Astrocyte (in vitro differentiated cells and primary cell): ENCODE data around the gene ENO2. TPM values are rescaled to one million over a fixed set of nuclear protein-coding genes. Genes with fewer than 3 reads are reported as not detected.

Experiments
- DNase-seq: peaks from one replicate; pipeline ENCODE4 v3.0.0-alpha.2; 2010; ENCODE audit warnings: low read depth
- FAIRE-seq: peaks from 2 replicates; lab custom pipeline; 2011; peaks lifted over from hg19 to GRCh38; lab: Jason Lieb, UNC
- H2AFZ ChIP-seq: 2 replicates; pipeline ENCODE4 v1.6.0; 2012; ENCODE audit warnings: low read depth, low read length, inconsistent platforms
- H3K27ac ChIP-seq: 2 replicates; pipeline ENCODE4 v1.5.1; 2011; ENCODE audit warnings: low read depth, low read length, inconsistent platforms
- H3K27me3 ChIP-seq: 2 replicates; pipeline ENCODE4 v1.6.0; 2011; ENCODE audit warnings: low read length, inconsistent platforms; ENCODE audit not compliant: insufficient read depth
- H3K36me3 ChIP-seq: 2 replicates; pipeline ENCODE4 v1.5.1; 2011; ENCODE audit warnings: low read length, inconsistent platforms; ENCODE audit not compliant: insufficient read depth
- H3K4me1 ChIP-seq: 2 replicates; pipeline ENCODE4 v1.5.1; 2011; ENCODE audit warnings: low read length, inconsistent platforms; ENCODE audit not compliant: insufficient read depth
- H3K4me2 ChIP-seq: 2 replicates; pipeline ENCODE4 v1.6.0; 2012; ENCODE audit warnings: low read length, inconsistent platforms
- H3K4me3 ChIP-seq: 2 replicates; pipeline ENCODE4 v1.5.1; 2011; ENCODE audit warnings: low read depth, mild to moderate bottlenecking, low read length, inconsistent platforms; ENCODE audit not compliant: insufficient read depth
- H3K79me2 ChIP-seq: 2 replicates; pipeline ENCODE4 v1.6.0; 2012; ENCODE audit warnings: mild to moderate bottlenecking, low read length, inconsistent platforms; ENCODE audit not compliant: insufficient read depth
- H3K9ac ChIP-seq: 2 replicates; pipeline ENCODE4 v1.6.0; 2012; ENCODE audit warnings: mild to moderate bottlenecking, low read length, inconsistent platforms
- H3K9me3 ChIP-seq: 2 replicates; pipeline ENCODE4 v1.5.1; 2012; ENCODE audit warnings: low read depth, mild to moderate bottlenecking, low read length, inconsistent platforms; ENCODE audit not compliant: insufficient read depth
- H4K20me1 ChIP-seq: 2 replicates; pipeline ENCODE4 v1.6.0; 2012; ENCODE audit warnings: low read length, inconsistent platforms; ENCODE audit not compliant: insufficient read depth
- H3K27ac Mint-ChIP-seq: one replicate; pipeline ENCODE4 v1.8.0; 2021; ENCODE audit warnings: mild to moderate bottlenecking, mixed read lengths; ENCODE audit not compliant: unreplicated experiment
- H3K27me3 Mint-ChIP-seq: one replicate; pipeline ENCODE4 v1.8.0; 2021; ENCODE audit warnings: low read depth, mixed read lengths; ENCODE audit not compliant: unreplicated experiment
- H3K36me3 Mint-ChIP-seq: one replicate; pipeline ENCODE4 v1.8.0; 2021; ENCODE audit warnings: low read depth, mixed read lengths; ENCODE audit not compliant: unreplicated experiment
- H3K4me1 Mint-ChIP-seq: one replicate; pipeline ENCODE4 v1.8.0; 2021; ENCODE audit warnings: low read depth, mixed read lengths; ENCODE audit not compliant: unreplicated experiment
- H3K4me3 Mint-ChIP-seq: one replicate; pipeline ENCODE4 v1.8.0; 2021; ENCODE audit warnings: mild to moderate bottlenecking, moderate library complexity, mixed read lengths; ENCODE audit not compliant: unreplicated experiment
- H3K9me3 Mint-ChIP-seq: one replicate; pipeline ENCODE4 v1.8.0; 2021; ENCODE audit warnings: mild to moderate bottlenecking, mixed read lengths; ENCODE audit not compliant: unreplicated experiment
- CTCF ChIP-seq: IDR thresholded peaks from 2 replicates; pipeline ENCODE4 v1.5.1; 2011; ENCODE audit warnings: low read depth, mild to moderate bottlenecking, inconsistent platforms, low read length, moderate library complexity; ENCODE audit not compliant: insufficient read depth
- EZH2 ChIP-seq: IDR thresholded peaks from 2 replicates; pipeline ENCODE4 v1.6.1; 2012; ENCODE audit warnings: mild to moderate bottlenecking, low read length, inconsistent platforms; ENCODE audit not compliant: insufficient read depth
- total RNA-seq: library from RNA; stranded (reverse); gene quantifications from 2 replicates; pipeline ENCODE4 v1.2.1, GENCODE V29; 2021

ENO2 gene
- total RNA-seq, 1 donor from 2014 or later, result 46.4 TPM

DNA sequence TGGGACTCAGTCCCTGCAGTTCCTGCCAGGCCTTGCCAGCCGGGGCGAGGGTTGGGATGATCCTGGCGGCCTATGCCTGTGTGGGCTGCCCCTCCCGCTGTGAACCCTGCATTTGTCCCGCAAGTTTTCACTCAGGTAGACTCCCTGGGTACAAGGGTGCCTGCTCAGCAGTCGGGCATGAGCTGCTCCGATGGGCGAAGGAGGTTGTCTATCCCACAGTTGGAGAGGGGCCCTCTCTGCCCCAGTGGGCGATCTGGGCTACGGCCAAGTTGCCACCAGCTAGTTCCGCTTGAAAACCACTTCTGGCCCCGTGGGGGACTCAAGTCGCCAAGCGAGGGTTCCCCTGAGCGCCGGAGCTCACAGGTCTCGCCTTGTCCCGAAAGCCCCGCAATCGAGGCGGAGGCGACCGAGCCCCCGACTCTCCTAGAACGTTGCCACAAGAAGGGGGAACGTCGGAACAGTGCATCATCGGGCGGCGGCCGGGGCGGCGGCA, 47.4 kb upstream of the ENO2 start:
- Histone ChIP-seq H2AFZ (peak overlapping the region; percentile 76), H3K9ac (peak overlapping the region; percentile 92), H3K4me3 (peak overlapping the region; percentile 64), H3K79me2 (peaks cover 45% of the 10 kb centered on the region), H3K4me2 (peak overlapping the region; percentile 94), H3K9me3 (no peaks in the 10 kb centered on the region), H3K36me3 (peaks cover 27% of the 10 kb centered on the region), H3K27me3 (no peaks in the 10 kb centered on the region), H4K20me1 (peaks cover 45% of the 10 kb centered on the region), H3K4me1 (peaks cover 34% of the 10 kb centered on the region), H3K27ac (peak overlapping the region; percentile 68)
- no peaks in the 10 kb centered on the region for H3K9me3 Mint-ChIP-seq
- TF ChIP-seq EZH2, result no peak
- no peak for TF ChIP-seq CTCF
- H3K27ac Mint-ChIP-seq, result peak overlapping the region; percentile 53
- peaks cover 42% of the 10 kb centered on the region for H3K36me3 Mint-ChIP-seq
- no peaks in the 10 kb centered on the region for H3K27me3 Mint-ChIP-seq
- FAIRE-seq (no peak), DNase-seq (no peak)
- H3K4me1 Mint-ChIP-seq, result peaks cover 21% of the 10 kb centered on the region
- peak overlapping the region; percentile 87 for H3K4me3 Mint-ChIP-seq

DNA sequence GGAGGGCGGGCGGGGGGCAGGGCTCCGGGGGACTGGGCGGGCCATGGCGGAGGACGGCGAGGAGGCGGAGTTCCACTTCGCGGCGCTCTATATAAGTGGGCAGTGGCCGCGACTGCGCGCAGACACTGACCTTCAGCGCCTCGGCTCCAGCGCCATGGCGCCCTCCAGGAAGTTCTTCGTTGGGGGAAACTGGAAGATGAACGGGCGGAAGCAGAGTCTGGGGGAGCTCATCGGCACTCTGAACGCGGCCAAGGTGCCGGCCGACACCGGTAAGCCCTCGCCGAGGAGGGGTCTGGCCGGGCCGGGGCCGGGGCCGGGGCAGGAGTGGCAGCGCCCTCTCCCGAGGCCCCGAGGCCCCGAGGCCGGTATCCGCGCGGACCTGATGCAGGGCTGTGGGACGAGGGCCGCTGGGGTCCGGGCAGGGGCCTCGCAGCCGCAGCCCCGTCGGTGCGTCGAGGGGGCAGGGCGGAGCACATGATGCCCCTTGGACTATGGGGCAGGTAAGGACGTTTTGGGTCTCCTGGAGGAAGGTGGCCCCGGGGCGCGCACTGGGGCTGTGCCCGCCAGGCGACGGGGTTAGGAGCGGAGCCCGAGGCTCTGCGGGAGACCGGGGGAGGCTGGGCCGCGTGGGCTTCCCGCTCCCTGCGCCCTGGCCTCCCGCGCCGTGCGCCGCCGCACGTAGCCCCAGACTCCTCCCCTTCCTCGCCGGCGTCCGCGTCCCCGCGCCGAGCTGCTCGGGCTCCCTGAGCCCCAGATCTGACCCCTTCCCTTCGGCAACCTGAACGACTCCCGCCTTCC, 46.8 kb upstream of the ENO2 start, which contains the start of gene TPI1:
TSS of gene TPI1 (plus strand) at position 119 of the 798 bp plus-strand sequence. CDS start at position 155, 36 bp downstream.
- H3K9me3 Mint-ChIP-seq, result no peaks in the 10 kb centered on the region
- no peaks in the 10 kb centered on the region for H3K27me3 Mint-ChIP-seq
- Histone ChIP-seq H3K4me2 (peak within 1 kb of the TSS; percentile 94), H3K9ac (peak within 1 kb of the TSS; percentile 92), H2AFZ (peak within 1 kb of the TSS; percentile 76), H3K4me1 (peaks cover 37% of the 10 kb centered on the region), H3K27ac (peak within 1 kb of the TSS; percentile 70), H3K27me3 (no peaks in the 10 kb centered on the region), H3K9me3 (no peaks in the 10 kb centered on the region), H4K20me1 (peaks cover 49% of the 10 kb centered on the region), H3K79me2 (peaks cover 51% of the 10 kb centered on the region), H3K36me3 (peaks cover 27% of the 10 kb centered on the region), H3K4me3 (peak within 1 kb of the TSS; percentile 88)
- TF ChIP-seq EZH2 (no peak), CTCF (no peak)
- H3K4me1 Mint-ChIP-seq, result peaks cover 23% of the 10 kb centered on the region
- H3K36me3 Mint-ChIP-seq, result peaks cover 37% of the 10 kb centered on the region
- H3K27ac Mint-ChIP-seq, result peak within 1 kb of the TSS; percentile 86
- FAIRE-seq (no peak), DNase-seq (peak; percentile 43)
- H3K4me3 Mint-ChIP-seq, result peak within 1 kb of the TSS; percentile 96
